Stimulated activated CD4-positive, alpha-beta T cell treated with anti-CD3 and anti-CD28 coated beads, Interleukin-4, amount 100 ng/mL, for 4 hours (primary cell): Measurements from ENCODE around the gene ZNF618.

Experiments
- DNase-seq, 2 experiments: peaks; one replicate each; pipeline ENCODE4 v3.0.0-alpha.2; 2020

ZNF618 gene

GRCh38 chr9:113876151-113876992 is at the start of gene ZNF618:
ZNF618 (plus strand) TSS chr9:113876309; CDS start chr9:113876381, 72 bp downstream.
- peak in 1 of 2 experiments; percentile 22 for DNase-seq

- DNase-seq = no peak
These were observed 47.9 kb upstream of the ZNF618 start for GRCh38 chr9:113828221-113828620.

GRCh38 chr9:113837334-113837733 is 38.8 kb upstream of the ZNF618 start:
- no peak for DNase-seq

GRCh38 chr9:113842086-113842485 is 34.0 kb upstream of the ZNF618 start:
- no peak for DNase-seq

- DNase-seq = no peak
These were observed 31.6 kb upstream of the ZNF618 start for GRCh38 chr9:113844466-113844865.

- DNase-seq = no peak
These were observed 24.8 kb upstream of the ZNF618 start for GRCh38 chr9:113851359-113851758.

GRCh38 chr9:113851873-113852272 is 24.2 kb upstream of the ZNF618 start:
- DNase-seq = no peak

- DNase-seq = no peak
These were observed 22.8 kb upstream of the ZNF618 start for GRCh38 chr9:113853333-113853732.

GRCh38 chr9:113854310-113854709 is 21.8 kb upstream of the ZNF618 start:
- DNase-seq = no peak

GRCh38 chr9:113857875-113858274 is 18.2 kb upstream of the ZNF618 start:
- no peak for DNase-seq

GRCh38 chr9:113858282-113858681 is 17.8 kb upstream of the ZNF618 start:
- no peak for DNase-seq

GRCh38 chr9:113863345-113863744 is 12.8 kb upstream of the ZNF618 start:
- no peak for DNase-seq

GRCh38 chr9:113868501-113868900 is 7.6 kb upstream of the ZNF618 start:
- no peak for DNase-seq

GRCh38 chr9:113872485-113873143 is 3.5 kb upstream of the ZNF618 start:
- DNase-seq = no peak

- no peak for DNase-seq
These were observed 2.7 kb upstream of the ZNF618 start for GRCh38 chr9:113873446-113873845.

- DNase-seq = no peak
These were observed 2.2 kb upstream of the ZNF618 start for GRCh38 chr9:113873926-113874325.

GRCh38 chr9:113875459-113876150 is 504 bp upstream of the ZNF618 start:
- DNase-seq = no peak

- DNase-seq = no peak
These were observed 872 bp downstream of the ZNF618 start for GRCh38 chr9:113876993-113877368.

- DNase-seq = no peak
These were observed 3.2 kb downstream of the ZNF618 start for GRCh38 chr9:113879318-113879717.

- no peak for DNase-seq
These were observed 3.8 kb downstream of the ZNF618 start for GRCh38 chr9:113879911-113880310.

- DNase-seq = no peak
These were observed 6.1 kb downstream of the ZNF618 start for GRCh38 chr9:113882181-113882580.

GRCh38 chr9:113882636-113883164 is 6.6 kb downstream of the ZNF618 start:
- DNase-seq = no peak
